Endothelial cell of umbilical vein (primary cell): ENCODE measurements around the gene MEI1. TPM values are rescaled to one million over a fixed set of nuclear protein-coding genes. Genes with fewer than 3 reads are reported as not detected.
"Not testable (repeated sequence)": the region's sequence is repeated elsewhere in the genome, so short reads cannot be mapped to it uniquely, and the experiment has no call there.

Source experiments
- BruUV-seq: library from RNA; stranded (reverse); fragments of 400-500 nt; replicated peaks from 2 replicates; lab custom pipeline; 2021; lab: Mats Ljungman, UMichigan
- CTCF ChIA-PET: fragments of 300-600, 350-600 bp; sonication (Branson Sonifier 250); formaldehyde crosslinking; loops from one replicate; lab custom pipeline; 2021; ENCODE audit warnings: antibody characterized with exemption, inconsistent platforms; lab: Charles Lee
- POLR2A ChIA-PET: fragments of 300-600, 350-600 bp; sonication (Branson Sonifier 250); formaldehyde crosslinking; loops from one replicate; lab custom pipeline; 2021; ENCODE audit warnings: antibody characterized with exemption, inconsistent platforms; lab: Charles Lee
- DNase-seq: peaks from one replicate; pipeline ENCODE4 v3.0.0-alpha.2; 2011; ENCODE audit warnings: low read depth, low spot score
- FAIRE-seq: peaks from 2 replicates; lab custom pipeline; 2011; peaks lifted over from hg19 to GRCh38; lab: Jason Lieb, UNC
- H2AFZ ChIP-seq: 2 replicates; pipeline ENCODE4 v1.6.0; 2012; ENCODE audit warnings: low read depth, low read length, control low read depth, inconsistent platforms
- H3K27ac ChIP-seq: 2 replicates; pipeline ENCODE4 v1.5.1; 2011; ENCODE audit warnings: low read depth, mild to moderate bottlenecking, control low read depth, low read length, moderate library complexity; ENCODE audit not compliant: insufficient read depth
- H3K27me3 ChIP-seq, 2 experiments: 2 replicates each; pipeline versions ENCODE4 v1.6.0 to v1.6.1; 2011; ENCODE audit warnings: low read length in 2 of 2, mixed read lengths in 1 of 2; ENCODE audit not compliant: control insufficient read depth in 2 of 2, insufficient read depth in 2 of 2
- H3K36me3 ChIP-seq, 2 experiments: 2 replicates in 1 of 2; 3 replicates in 1 of 2; pipeline ENCODE4 v1.5.1; 2011; ENCODE audit warnings: low read length in 2 of 2, mild to moderate bottlenecking in 1 of 2, moderate library complexity in 1 of 2; ENCODE audit not compliant: control insufficient read depth in 2 of 2, insufficient read depth in 2 of 2; ENCODE audit errors: extremely low read depth in 1 of 2
- H3K4me1 ChIP-seq: 3 replicates; pipeline ENCODE4 v1.5.1; 2011; ENCODE audit warnings: mild to moderate bottlenecking, low read length; ENCODE audit not compliant: control insufficient read depth, insufficient read depth; ENCODE audit errors: extremely low read depth
- H3K4me2 ChIP-seq: 2 replicates; pipeline ENCODE4 v1.6.1; 2011; ENCODE audit warnings: low read length, control low read depth, mixed read lengths; ENCODE audit not compliant: insufficient read depth
- H3K4me3 ChIP-seq, 3 experiments: fragments of 200-600 bp in 1 of 3; sonication (generic), shearing (Covaris generic) in 1 of 3; replicated peaks in 1 of 3; 2 replicates each; pipeline ENCODE4 v1.5.1; 2011 to 2016; ENCODE audit warnings: control low read depth in 3 of 3, low read length in 3 of 3, mild to moderate bottlenecking in 2 of 3, inconsistent platforms in 1 of 3, low read depth in 1 of 3, moderate library complexity in 1 of 3; ENCODE audit not compliant: insufficient read depth in 1 of 3
- H3K79me2 ChIP-seq: 2 replicates; pipeline ENCODE4 v1.6.0; 2012; ENCODE audit warnings: low read length, inconsistent platforms; ENCODE audit not compliant: control insufficient read depth, insufficient read depth
- H3K9ac ChIP-seq: replicated peaks from 2 replicates; pipeline ENCODE3; 2011; ENCODE audit warnings: low read length, control low read depth; ENCODE audit not compliant: insufficient read depth; ENCODE audit errors: extremely low read depth
- H3K9me1 ChIP-seq: replicated peaks from 3 replicates; pipeline ENCODE4 v1.6.0; 2011; ENCODE audit warnings: mild to moderate bottlenecking, low read length; ENCODE audit not compliant: control insufficient read depth, insufficient read depth; ENCODE audit errors: extremely low read depth
- H3K9me3 ChIP-seq: replicated peaks from 2 replicates; pipeline ENCODE4 v1.5.1; 2012; ENCODE audit warnings: low read length, inconsistent platforms; ENCODE audit not compliant: control insufficient read depth, insufficient read depth
- H4K20me1 ChIP-seq: replicated peaks from 2 replicates; pipeline ENCODE3; 2011; ENCODE audit warnings: mild to moderate bottlenecking, low read length; ENCODE audit not compliant: control insufficient read depth, insufficient read depth; ENCODE audit errors: extremely low read depth
- EZH2 ChIP-seq: IDR thresholded peaks from 2 replicates; pipeline ENCODE4 v1.6.1; 2012; ENCODE audit warnings: borderline replicate concordance, low read depth, mild to moderate bottlenecking, moderate library complexity, low read length, inconsistent platforms; ENCODE audit not compliant: severe bottlenecking
- MAX ChIP-seq: IDR thresholded peaks from 2 replicates; pipeline ENCODE4 v1.6.1; 2011; ENCODE audit not compliant: insufficient read depth, insufficient read length
- POLR2A ChIP-seq: IDR thresholded peaks from 2 replicates; pipeline ENCODE4 v1.6.1; 2012; ENCODE audit warnings: low read depth, mild to moderate bottlenecking, control low read depth, low read length
- dilution Hi-C: fragments of 300-500 bp; cut with MboI; formaldehyde crosslinking; loops from one replicate; pipeline ENCODE4 v1.15.0; 2019; ENCODE audit warnings: low sequenced_read_pairs; ENCODE audit not compliant: extremely low pct_ligation_motif_present
- intact Hi-C: fragments of 100-400 bp; cut with micrococcal nuclease; formaldehyde crosslinking; loops from one replicate; pipeline ENCODE4 v1.10.0; 2022
- polyA plus RNA-seq, 4 experiments: library from polyadenylated mRNA; depleted of rRNA in 3 of 4; stranded (reverse) in 3 of 4; unstranded in 1 of 4; fragments of >200 nt; gene quantifications; 2 replicates each; pipeline versions ENCODE4 v1.2.1 to v1.2.3, GENCODE V29; 2011 to 2012; ENCODE audit warnings: missing spikeins in 1 of 4
- total RNA-seq: library from RNA; stranded (reverse); gene quantifications from 2 replicates; pipeline ENCODE4 v1.2.3, GENCODE V29; 2021

The MEI1 gene
- total and polyA plus RNA-seq, 2 donors (not counting 3 experiments of a cell fraction or from before 2014, with no cell fraction given), result 1.5 to 1.9 TPM

DNA sequence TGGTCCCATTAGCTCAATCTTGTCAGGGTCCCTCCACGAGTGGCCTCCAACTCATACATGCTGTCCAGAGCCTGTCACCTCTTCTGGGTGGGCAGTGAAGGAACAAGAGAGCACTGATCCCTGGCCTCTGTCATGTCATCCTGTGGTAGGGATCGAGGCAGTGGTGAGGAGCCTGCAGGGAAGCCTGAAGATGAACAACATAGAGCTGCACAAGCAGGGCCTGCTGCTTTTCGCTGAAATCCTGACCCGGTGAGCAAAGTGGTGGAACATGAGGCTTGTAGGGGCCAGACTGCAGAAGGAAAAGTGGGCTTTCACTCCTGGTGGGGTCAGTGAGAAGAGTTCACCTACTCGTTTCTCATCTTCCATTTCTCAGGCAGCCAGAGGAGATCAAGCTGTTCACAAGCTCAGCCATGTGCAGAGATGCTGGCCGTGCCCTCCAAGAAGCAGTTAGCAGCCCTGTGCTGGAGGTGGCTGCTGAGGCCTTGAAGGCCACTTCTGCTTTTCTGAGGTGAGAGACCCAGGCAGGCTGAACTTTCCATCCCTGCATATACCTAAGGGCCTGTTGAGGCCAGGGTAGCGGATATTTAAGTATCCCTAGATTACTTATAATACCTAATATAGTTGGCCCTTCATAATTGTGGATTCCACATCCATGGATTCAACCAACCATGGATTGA lies 32.9 kb downstream of the MEI1 start:
- ChIA-PET POLR2A (no interaction called here), CTCF (interaction anchor here (1.3 to 1.8 kb wide), 3 partner anchors 12 to 35 kb away, joined by 4 to 9 read pairs (median 5); no protein-coding TSS in a partner anchor)
- H4K20me1 ChIP-seq, result no peaks in the 10 kb centered on the region
- H3K36me3 ChIP-seq, result no peaks in the 10 kb centered on the region
- intact Hi-C loops, result no loop called here
- BruUV-seq, result no TSS peak
- no peak overlapping the region for H2AFZ ChIP-seq
- no peak overlapping the region for H3K27ac ChIP-seq
- TF ChIP-seq POLR2A (no peak), EZH2 (no peak), MAX (no peak)
- no peaks in the 10 kb centered on the region for H3K9me1 ChIP-seq
- no peak overlapping the region for H3K4me3 ChIP-seq
- no peaks in the 10 kb centered on the region for H3K4me1 ChIP-seq
- FAIRE-seq (no peak), DNase-seq (no peak)
- no peaks in the 10 kb centered on the region for H3K9me3 ChIP-seq
- dilution Hi-C loops, result no loop called here
- peaks cover 0 to 3% of the 10 kb centered on the region in 2 experiments for H3K27me3 ChIP-seq
- H3K9ac ChIP-seq, result no peak overlapping the region
- no peaks in the 10 kb centered on the region for H3K79me2 ChIP-seq
- no peak overlapping the region for H3K4me2 ChIP-seq

GRCh38 chr22:41733241-41733640 lies 33.9 kb downstream of the MEI1 start:
- H3K9me1 ChIP-seq, H3K79me2 ChIP-seq, H4K20me1 ChIP-seq, H3K27me3 ChIP-seq, H3K9me3 ChIP-seq, H2AFZ ChIP-seq, POLR2A ChIA-PET, H3K27ac ChIP-seq, intact Hi-C loops, H3K4me2 ChIP-seq, DNase-seq, dilution Hi-C loops, BruUV-seq, FAIRE-seq, H3K4me3 ChIP-seq, H3K9ac ChIP-seq, H3K36me3 ChIP-seq, H3K4me1 ChIP-seq: not testable (repeated sequence)
- CTCF ChIA-PET, result interaction anchor here (1.5 kb wide), 1 partner anchor 13 kb away, joined by 5 read pairs; no protein-coding TSS in a partner anchor
